NCI-H2196 treated with DMSO at 0.1 percent for 48 hours (cell line): ENCODE results near the gene TPCN1.

Experiments used
- DNase-seq: peaks from one replicate; lab custom pipeline; 2025; ENCODE audit not compliant: unreplicated experiment; lab: John Stamatoyannopoulos, UW

The TPCN1 gene

DNA sequence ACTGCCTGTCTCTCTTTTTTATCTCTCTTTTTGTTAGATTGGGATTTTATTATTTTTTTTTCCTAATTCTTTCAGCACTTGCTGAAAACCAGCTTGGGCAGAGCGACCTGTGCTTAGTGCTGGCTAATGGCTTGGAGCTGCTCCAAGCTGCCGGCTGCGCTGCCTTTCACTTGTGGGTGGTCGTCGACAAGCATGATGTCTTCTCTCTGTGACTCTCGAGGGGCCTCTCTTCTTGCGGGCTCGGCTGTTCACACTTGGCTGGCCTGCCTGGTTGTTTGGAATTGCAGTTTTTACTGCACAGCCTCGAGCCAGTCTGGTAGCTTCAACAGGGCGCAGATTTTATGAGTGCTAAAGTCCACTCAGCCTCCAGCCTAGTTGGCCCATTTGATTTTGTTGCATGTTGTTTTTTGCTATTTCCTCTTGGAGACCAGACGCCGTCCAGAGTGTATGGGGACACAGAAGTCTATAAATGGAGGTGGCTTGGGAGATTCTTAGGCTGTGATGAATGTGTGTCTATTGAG, 18.6 kb downstream of the TPCN1 start:
- DNase-seq = no peak

DNA sequence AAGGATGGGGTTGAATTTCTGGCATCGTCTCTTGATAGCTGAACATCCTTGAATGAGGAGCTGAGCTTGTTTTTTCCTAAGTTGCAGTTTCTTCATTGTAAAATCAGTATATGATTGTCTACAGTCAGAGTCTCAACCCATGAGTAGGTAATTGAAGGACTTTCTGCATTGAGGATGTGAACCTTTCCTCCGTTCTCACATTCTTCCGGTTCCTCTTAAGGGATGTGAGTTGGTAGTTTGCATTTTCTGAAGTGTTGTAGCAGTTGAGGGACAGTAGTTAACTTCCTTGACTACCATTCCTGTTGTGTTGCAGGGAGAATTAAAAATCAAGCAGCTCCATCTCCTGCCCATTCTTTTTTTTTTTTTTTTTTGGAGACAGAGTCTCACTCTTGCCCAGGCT, 19.1 kb downstream of the TPCN1 start:
- no peak for DNase-seq

DNA sequence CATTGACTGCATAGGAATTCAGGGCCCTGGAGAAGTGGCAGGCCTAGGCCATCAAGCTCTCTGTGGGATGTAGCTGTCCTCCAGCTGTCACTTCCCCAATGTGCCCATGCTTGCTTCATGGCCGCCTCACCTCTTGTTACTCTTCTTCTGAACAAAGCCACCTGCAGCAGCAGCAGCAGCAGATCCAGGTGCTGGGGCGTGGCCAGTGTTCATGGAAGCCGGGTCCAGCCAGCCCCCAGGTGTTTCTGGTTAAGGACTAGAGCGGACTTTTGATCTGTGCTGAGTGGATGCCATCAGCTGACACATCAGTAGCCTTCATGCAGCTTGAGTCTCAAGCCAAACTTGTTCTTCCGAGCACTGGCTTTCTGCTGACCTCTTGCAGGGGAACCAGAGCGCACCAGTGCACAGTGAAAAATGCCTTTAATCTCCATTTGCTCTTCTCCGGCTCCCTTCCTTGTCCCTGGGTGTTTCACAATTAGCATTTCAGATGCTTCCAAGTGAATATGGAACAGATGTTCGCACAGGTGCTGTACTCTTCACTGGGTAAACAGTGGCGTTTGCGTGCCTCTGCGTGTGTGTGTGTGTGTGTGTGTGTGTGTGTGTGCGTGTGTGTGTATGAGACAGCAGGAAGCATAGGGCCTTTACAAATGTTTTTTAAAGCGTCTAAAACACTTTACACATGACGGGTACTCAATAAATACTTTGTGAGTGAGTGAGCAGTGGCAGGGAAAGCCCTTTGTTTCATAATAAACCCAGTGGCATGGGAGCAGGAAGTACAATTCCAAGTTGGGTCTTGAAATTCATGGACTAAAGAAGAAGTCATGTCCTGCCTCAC, 20.1 kb downstream of the TPCN1 start:
- peak; percentile 78 for DNase-seq

GRCh38 chr12:113242026-113242418, 20.8 kb downstream of the TPCN1 start:
- DNase-seq = peak; percentile 77

GRCh38 chr12:113242560-113242959, 21.3 kb downstream of the TPCN1 start:
- DNase-seq = no peak

DNA sequence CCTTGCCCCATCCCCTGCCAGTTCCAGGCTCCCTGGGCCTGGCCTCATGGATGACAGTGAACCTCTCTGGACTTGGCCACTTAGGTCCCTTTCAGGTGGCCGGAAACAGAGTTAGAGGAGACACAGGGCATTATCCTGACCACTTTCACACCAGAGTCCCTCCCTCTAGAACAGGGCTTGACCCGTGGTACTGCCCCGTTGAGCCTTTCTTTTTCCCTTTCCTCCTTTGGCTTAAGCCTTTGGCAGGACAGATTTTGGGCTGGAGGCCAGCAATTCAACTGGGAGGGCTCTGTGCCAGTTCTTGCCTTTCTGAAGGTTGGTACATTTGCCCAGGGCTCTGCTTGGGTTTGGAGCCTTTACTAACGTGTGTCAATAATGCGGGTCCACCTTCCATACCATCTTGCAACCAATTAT, 22.8 kb downstream of the TPCN1 start:
- DNase-seq = peak; percentile 43

GRCh38 chr12:113244478-113244958, 23.3 kb downstream of the TPCN1 start:
- DNase-seq = no peak

DNA sequence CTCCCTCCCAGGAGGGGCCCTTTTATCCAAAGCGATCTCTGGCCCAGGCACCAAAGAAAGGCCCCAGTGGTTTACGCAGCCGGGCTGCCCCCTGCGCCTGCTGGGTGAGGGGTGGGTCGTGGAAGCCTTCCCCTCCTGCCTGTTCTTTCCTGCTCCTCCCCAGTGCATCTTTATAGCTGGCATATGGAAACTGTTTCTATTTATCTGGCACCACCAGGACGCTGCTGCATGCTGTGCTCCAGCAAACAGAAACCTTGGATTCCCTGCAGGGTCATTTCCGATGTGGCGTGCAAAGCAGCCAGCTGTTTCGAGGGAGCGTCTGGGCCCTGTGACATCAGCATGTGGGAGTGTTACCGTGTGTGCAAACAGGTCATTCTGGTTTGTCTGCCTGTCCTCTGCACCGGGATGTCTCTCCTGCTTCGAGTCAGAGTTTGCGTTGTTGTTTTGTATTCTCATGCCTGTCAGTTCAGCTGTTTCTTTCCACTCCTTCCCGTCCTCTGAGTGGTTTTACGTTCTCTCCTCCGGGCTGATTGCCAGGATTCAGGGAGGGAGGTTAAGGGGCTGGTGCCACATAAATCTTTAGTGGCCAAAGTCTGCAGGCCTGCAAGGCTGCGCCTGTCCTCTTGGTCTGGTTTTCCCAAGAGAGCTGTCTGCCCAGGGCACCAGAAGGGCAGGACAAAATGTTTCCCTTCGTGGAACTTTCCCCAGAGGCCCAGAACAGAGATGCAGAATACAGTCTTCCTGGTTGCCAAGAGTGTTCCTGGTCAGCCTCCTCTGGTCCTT, 24.6 kb downstream of the TPCN1 start:
- peak; percentile 82 for DNase-seq

DNA sequence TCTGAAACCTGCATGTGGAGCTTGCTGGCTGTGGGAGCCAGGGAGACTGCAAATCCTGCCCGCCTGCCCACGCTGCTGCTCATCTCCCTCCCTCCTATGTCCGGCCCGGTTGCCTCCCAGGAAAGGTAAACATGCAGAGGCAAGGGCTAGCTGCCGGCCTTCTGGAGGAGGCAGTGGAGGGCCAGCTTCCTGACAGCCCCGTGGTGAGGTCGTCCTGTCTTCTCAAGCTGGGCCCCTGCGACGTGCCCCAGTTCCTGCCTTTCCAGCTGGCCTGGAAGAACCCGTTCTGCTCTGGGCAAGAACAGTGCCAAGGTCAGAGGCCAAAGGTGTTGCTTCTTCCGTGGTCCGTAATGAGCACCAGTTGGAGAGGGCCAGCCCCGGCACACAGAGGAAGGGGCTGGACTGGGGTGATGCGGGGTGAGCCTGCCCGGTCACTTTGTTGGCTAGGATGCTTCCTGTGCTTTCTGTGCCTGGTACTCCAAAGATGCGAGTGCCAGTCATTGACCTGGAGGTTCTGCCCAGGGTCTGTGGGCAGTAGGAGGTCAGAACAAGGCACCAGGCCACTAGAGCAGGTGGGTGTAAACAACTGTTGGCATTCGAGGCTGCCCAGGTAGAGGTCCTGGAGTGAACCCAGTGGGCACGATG, 25.3 kb downstream of the TPCN1 start:
- peak; percentile 50 for DNase-seq

DNA sequence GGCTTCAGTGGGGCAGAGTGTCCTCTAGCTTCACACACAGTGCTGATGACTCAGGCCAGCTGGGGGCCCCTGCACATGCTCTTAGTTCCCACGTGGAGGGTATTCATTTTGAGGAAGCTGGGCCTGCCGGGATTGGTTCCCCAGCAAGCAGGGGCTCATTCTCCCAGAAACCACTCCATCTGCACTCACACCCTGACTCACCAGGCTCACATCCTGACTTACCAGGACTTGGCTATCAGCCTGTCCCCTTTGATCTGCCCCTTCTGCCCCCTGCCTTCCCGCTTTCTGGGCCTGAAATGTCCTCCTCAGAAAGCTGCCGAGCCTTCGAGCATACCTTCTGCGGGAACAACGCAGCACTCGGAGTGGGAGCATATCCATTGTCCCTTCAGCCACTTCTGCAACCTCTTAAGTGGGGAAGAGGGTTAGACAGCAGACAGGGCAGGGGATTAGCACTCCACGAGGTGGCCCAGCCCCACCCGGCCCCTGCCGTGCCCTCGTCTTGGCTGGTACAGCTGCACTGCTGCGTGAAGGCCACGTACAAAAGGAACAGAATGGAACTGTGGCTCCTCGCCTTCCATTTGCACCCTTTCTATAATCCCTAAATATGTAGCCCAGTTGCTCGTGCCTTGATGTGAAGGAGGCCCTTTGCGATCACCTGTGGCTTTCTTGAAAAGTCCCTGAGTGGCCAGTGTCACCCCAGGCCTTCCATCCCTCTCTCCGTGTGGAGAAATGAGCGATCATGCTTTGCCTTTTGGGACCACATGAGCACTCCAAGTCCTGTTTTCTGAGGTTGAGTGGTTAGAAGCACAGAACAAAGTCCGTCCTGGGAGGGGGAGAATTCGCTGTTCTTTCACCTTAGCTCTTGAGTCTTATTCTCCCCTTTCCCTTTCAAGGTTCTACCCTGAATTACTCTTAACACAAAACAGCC, 26.1 kb downstream of the TPCN1 start:
- DNase-seq = no peak

DNA sequence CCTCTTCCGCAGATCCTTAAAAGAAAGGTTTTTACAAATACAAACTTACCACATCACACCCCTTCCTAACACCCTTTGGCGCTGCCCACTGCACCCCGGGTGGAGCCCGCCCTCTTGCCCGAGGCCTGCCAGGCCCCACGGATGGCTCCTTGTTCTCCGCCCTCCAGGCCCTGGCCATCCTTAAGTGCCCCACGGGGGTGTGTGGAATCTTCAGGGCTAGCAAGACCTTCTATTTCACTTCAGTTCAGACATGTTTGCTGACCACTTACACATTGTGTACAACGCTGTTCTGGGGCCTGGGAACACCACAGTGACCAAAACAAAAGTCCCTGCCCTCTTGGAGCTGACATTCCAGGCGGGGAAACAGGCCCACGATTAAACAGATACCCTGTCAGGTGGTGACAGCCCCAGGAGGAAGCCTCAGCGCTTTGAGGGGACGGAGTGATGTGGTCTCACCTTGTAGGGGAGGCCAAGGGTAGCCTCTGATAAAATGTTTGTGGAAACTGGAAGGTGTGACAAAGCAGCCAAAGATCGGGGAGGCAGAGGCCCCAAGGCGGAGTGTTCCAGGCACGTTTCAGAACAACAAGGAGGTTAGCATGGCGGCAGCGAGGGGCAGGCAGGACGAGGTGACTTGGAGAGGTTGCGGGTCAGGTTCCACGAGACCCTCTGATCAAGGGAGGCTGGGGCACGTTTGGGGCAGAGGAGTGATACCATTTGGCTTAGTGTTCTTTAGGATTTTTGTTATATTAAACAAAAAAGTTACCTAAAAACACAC, 27.0 kb downstream of the TPCN1 start:
- DNase-seq = no peak

DNA sequence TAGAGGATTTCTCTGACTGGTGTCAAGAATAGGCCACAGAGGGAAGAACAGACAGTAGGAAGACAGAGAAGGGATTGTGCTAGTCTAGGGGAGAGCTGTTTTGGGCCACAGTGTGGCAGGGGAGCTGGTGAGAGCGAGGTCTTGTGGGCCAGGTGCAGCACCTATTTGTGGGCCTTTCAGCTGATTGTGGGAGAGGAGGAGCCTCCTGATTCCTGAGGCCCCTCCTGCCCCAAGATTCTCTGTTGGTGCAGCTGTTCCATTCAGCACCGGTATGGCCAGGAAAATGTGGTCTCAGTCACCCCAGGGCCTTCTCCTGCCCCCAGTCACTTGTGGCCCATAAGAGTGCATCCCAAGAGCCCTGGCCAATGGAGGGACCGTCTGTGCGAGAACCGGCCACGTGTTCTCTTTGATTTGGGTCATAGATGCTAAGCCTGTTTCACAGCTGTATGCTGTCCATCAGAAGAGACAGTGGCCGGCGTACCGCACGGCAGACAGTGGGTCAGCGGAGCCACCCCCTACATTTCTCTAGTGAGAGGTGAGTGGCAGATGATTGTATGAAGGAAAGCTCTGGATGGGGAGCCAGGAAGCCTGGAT, 27.7 kb downstream of the TPCN1 start:
- no peak for DNase-seq

DNA sequence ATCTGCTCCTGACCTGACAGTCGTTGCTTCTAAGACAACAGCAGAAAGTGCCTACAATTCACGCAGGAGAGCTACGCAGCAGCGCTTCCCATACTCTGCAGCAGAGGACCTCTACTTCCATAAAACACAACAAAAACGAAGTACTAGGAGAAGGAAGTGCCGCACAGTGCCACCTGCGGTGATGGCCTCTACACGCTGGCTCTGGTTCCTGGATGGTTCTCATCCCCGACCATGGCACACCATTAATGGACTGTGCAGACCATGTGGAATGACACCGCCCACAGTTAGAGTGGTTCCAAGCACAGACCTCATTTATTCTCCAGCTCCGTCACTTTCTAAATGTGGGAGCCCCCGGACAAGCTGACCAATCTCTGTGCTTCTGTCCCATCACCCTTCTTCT, 28.3 kb downstream of the TPCN1 start:
- DNase-seq = no peak

DNA sequence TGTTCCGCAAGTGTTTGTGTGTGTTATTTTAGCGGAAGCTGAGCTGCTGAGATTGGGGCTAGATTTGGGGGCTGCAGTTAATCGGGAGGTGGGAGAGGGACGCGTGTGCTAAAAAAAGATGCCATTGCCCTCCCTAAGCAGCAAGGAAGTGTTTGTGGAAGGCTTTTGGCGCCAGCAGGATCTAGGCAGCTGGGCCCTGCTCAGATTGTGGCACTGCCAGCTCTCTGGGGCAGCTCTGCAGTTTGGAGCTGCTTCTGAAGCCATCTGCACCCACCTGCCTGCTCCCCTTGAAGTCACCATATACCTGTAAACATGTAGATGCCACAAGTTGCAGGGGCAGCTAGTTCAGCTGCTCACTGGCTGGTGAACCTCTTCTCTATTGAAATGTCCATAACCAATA, 28.8 kb downstream of the TPCN1 start:
- DNase-seq = no peak

DNA sequence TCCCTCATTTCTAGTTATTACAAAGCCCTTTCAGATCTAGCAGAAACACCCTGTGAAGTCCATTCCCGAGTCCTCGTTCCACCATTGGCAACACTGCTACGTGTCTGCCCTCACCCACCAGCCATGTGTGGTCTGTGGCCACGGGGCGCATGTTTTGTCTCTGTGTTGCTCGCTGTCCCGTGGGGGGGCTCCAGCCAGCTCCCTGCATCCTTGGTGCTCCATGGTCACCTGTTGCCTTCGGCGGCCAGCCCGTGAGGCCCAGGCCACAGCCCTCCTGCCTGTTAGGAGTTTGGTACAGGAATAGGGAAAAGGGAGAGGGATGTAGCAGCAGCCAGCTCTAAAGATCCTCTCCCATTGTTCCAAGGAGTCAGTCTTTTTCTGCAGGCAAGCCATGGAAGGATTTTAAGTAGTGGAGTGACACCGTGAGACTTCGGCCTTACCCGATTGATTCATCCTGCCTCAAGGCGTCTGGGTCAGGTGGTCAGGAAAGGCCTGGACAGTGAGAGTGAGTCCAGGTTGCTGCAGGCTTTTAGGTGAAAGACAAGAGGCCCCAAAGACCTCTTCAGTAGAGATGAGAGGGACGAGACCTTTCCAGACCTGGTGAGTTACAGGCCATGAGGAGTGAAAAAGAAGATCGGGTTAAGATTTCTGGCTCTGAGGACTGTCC, 30.3 kb downstream of the TPCN1 start:
- no peak for DNase-seq

- no peak for DNase-seq
These were observed 31.2 kb downstream of the TPCN1 start for GRCh38 chr12:113252494-113252893.

DNA sequence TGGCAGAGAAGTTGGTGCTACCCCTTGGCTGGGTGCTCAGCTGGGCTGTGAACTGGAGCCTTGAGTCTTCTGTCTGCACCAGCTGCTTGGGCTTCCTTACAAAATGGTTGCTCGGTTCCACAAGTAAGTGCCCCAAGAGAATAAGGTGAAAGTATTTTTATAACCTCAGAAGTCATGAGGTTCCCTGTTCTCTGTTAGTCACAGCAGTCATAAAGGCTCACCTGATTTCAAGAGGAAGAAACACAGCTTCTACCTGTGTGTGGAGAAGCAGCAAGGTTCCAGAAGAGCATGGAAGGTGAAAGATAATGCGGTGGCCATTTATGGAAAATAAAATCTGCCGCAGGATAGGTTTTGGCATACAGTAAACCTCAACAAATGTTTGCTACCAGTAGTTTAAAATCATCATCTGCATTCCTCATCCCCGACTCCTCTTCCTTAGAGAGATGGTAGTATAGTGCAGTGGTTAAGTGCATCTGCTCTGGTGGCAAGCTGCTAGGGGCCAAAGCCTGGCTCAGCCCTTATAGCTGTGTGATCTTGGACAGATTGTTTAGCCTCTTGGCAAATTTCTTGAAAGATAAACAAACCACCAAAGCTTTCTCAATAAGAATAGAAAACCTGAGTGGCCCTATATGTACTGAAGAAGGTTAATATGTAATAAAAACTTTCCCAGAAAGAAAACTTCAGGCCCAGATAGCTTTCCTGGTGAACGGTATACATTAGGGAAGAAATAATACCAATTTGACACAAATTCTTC, 32.4 kb downstream of the TPCN1 start:
- no peak for DNase-seq

DNA sequence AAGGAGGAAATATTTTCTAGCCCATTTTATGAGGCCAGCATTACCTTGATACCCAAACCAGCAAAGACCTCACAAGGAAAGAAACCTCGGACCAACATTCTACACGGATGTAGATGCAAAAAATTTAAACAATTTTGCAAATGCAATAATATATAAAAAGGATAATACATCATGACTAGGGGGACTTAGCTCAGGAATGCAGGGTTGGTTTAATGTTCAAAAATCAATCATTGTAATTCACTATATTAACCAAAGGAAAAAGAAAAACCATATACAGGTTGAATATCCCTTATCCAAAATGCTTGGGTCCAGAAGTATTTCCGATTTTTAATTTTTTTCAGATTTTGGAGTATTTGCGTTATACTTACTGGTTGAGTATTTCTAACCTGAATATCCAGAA, 33.0 kb downstream of the TPCN1 start:
- DNase-seq = no peak
